GM12872 (cell line): ENCODE data around the gene C16orf46.

Experiments used
- CTCF ChIP-seq: IDR thresholded peaks from 3 replicates; pipeline ENCODE4 v1.5.1; 2011; ENCODE audit warnings: low read depth, mild to moderate bottlenecking, low read length, moderate library complexity; ENCODE audit not compliant: insufficient read depth

C16orf46 gene

GRCh38 chr16:81077076-81077940 is at the start of gene C16orf46:
Gene C16orf46 (minus strand): TSS chr16:81077238. CDS start chr16:81063955, 13,283 bp downstream.
- TF ChIP-seq CTCF, result no peak

GRCh38 chr16:81123092-81123852 is 46.2 kb upstream of the C16orf46 start:
- TF ChIP-seq CTCF, result no peak

GRCh38 chr16:81121474-81121990 is 44.5 kb upstream of the C16orf46 start:
- TF ChIP-seq CTCF, result no peak

- TF ChIP-seq CTCF, result no peak
Observed at GRCh38 chr16:81117436-81117835, 40.4 kb upstream of the C16orf46 start.

- TF ChIP-seq CTCF, result no peak
Observed at GRCh38 chr16:81116285-81116684, 39.2 kb upstream of the C16orf46 start.

- no peak for TF ChIP-seq CTCF
Observed at GRCh38 chr16:81112453-81112852, 35.4 kb upstream of the C16orf46 start.

- TF ChIP-seq CTCF, result no peak
Observed at GRCh38 chr16:81107511-81107910, 30.5 kb upstream of the C16orf46 start.
